ENCODE data around the gene ECE2.

ECE2 gene

DNA sequence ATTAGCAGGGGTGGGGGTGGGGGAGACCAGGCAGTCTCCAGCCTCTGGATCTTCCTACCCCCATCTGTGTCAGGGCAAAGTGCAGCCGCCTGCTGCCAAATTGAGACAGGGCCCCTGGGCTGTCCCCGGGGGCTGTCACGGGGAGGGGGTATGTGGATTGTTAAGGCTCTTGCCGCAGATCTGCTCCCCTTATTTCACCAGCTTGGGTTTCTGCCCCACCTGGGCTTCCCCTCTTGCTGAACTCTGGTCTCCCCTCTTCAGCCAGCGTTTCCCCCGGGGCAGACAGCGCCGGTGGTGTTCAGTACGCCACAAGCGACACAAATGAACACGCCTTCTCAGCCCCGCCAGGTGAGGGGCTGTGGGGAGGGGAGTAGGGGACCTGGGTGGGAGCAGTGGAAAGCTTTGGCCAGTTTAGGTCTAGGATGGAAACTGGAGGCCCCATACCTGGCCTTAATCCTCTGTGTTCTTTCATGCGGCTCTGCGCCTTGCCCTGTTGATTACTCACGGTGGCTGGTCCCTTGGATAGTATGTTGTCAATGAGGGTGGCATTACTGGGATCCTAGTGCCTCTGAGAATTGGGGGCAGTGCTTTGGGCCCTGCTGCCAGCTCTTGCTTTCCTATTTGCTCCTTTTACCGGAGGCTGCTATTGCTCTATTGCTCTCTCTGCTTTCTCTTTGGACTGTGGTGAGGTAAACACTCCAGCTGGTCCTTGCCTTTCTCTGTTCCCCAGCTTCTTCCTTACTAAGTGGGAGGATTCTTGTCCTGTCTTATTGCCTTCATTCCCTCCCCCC lies 40.2 kb downstream of the ECE2 start:
- DNase-seq, result no peak

GRCh38 chr3:184316792-184317191 lies 41.0 kb downstream of the ECE2 start:
- DNase-seq, result no peak

- no peak for DNase-seq
Measured at GRCh38 chr3:184317201-184317600, 41.4 kb downstream of the ECE2 start.

GRCh38 chr3:184320104-184320445 lies 44.3 kb downstream of the ECE2 start:
- DNase-seq, result peak; percentile 83

GRCh38 chr3:184321666-184322065 lies 45.8 kb downstream of the ECE2 start:
- DNase-seq, result no peak

GRCh38 chr3:184322731-184323487 lies 47.1 kb downstream of the ECE2 start:
- no peak for DNase-seq

- no peak for DNase-seq
Measured at GRCh38 chr3:184323696-184324095, 47.9 kb downstream of the ECE2 start.

- DNase-seq, result no peak
Measured at GRCh38 chr3:184325269-184325668, 49.4 kb downstream of the ECE2 start.

DNA sequence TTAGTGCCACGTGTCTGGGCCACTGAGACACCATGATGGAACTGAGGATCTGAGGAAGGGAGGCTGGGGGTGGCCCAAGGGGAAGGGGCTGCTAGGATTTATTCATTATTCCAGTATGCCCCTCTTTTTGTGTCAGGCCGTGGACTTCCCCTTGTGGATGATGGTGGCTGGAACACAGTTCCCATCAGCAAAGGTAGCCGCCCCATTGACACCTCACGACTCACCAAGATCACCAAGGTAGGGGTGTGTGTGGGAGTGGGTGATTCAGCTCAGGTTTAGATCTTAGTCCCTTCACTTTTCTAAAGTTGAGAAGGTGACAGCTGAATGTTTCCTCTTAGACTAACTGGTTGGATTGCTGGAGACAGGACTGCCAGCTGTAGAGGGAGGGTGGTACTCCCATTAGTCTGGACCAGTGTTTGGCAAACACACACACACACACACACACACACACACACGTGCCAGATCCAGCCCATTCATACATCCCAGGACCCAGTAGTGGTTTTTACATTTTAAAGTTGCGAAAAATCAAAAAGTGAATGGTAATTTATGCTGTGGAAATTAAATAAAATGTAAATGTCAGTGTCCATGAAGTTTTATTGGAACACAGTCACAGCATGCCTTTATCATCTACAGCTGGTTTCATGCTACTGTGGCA lies 50.0 kb downstream of the ECE2 start:
- no peak for DNase-seq

- no peak for DNase-seq
Measured at GRCh38 chr3:184327171-184327570, 51.3 kb downstream of the ECE2 start.

GRCh38 chr3:184328516-184328915 lies 52.7 kb downstream of the ECE2 start:
- no peak for DNase-seq

GRCh38 chr3:184332370-184333090 lies 56.7 kb downstream of the ECE2 start:
- no peak for DNase-seq

DNA sequence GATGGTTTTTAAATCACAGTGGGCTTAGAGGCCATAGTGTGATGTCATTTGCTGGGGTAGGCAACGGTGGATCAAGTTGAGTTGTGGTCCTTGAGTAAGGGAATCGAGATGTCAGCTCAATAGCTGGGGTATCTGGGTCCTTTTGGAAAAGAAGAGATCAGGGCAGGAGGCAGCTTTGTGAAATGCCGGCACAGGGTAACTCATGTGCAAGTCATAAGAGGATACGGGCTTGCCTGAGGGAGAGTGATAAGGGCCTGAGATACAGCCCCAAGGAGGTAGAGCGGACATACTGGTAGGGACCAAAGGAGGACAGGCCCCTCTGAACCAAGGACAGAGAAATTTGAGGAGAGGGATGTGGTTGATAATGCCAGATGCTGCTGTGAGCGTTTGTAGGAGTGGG lies 57.4 kb downstream of the ECE2 start:
- DNase-seq, result no peak

- DNase-seq, result no peak
Measured at GRCh38 chr3:184333700-184334099, 57.9 kb downstream of the ECE2 start.

DNA sequence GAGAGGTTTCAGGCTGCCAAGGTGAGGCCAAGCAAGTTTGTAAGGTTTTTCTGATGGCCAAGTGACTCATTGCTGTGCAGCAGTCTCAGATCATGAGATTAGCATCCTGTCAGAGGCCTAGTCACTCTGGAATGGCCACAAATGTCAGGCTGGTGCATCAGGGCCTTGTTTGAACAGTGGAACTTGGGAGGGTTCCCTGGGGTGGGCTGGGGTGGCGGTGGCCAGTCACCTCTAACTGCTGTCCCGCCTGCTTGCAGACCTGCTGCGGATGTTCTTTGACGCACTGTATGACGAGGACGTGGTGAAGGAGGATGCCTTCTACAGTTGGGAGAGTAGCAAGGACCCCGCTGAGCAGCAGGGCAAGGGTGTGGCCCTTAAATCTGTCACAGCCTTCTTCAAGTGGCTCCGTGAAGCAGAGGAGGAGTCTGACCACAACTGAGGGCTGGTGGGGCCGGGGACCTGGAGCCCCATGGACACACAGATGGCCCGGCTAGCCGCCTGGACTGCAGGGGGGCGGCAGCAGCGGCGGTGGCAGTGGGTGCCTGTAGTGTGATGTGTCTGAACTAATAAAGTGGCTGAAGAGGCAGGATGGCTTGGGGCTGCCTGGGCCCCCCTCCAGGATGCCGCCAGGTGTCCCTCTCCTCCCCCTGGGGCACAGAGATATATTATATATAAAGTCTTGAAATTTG lies 58.8 kb downstream of the ECE2 start:
- DNase-seq, result no peak

- DNase-seq, result no peak
Measured at GRCh38 chr3:184335291-184335660, 59.5 kb downstream of the ECE2 start.

GRCh38 chr3:184335661-184336546 lies 60.1 kb downstream of the ECE2 start:
- peak; percentile 26 for DNase-seq

GRCh38 chr3:184336547-184337398 lies 61.0 kb downstream of the ECE2 start:
- no peak for DNase-seq

DNA sequence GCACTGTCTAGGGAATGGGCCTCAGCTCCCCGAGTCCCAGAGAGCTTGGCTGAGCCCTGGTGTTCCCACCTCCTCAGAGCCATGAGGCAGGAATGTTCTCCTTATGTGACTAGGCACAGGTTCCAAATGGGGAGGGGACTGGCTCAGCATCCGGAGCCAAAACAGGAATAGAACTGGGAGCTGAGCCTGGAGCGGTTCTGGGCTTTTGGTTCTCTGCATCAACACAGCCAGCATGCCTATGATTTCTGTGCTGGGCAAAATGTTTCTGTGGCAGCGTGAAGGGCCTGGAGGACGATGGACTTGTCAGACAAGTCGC lies 61.5 kb downstream of the ECE2 start, which contains the start of gene FAM131A:
Gene FAM131A, plus strand, starts transcription at position 202 of the 316 bp plus-strand sequence. Its CDS starts 31 bp downstream, at position 233.
- no peak for DNase-seq

DNA sequence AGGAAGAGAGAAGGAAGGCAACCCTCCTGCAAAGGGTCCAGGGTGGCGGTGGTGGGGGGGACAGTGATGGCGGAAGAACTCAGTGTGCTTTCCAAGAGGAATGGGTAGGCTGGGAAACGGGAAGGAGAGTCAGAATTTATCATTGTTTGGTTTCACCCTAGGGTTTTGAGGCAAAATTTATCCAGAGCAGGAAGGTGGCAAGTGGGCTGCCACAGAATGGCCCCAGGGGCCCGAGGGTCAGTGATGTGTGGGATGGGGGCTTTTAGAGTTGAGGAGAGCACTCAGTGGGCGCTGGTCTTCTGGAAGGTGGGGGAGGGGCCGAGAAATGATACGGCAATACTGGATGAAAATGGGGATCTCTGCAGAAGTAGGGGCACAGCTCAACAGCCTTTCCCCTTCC lies 62.2 kb downstream of the ECE2 start:
- no peak for DNase-seq

GRCh38 chr3:184338511-184338945 lies 62.7 kb downstream of the ECE2 start:
- peak; percentile 71 for DNase-seq
